Activated effector memory CD4-positive, alpha-beta T cell treated with Interleukin-2 at 50 U/mL for 16 hours (primary cell): ENCODE results near the gene ZNF341.

Experiments used
- DNase-seq: peaks from one replicate; pipeline ENCODE4 v3.0.0-alpha.2; 2020

The ZNF341 gene

GRCh38 chr20:33828326-33828844, 96.6 kb downstream of the ZNF341 start:
- no peak for DNase-seq

- DNase-seq: no peak
These were observed 97.3 kb downstream of the ZNF341 start for GRCh38 chr20:33828967-33829560.

- DNase-seq: no peak
These were observed 97.8 kb downstream of the ZNF341 start for GRCh38 chr20:33829636-33830035.

- no peak for DNase-seq
These were observed 98.6 kb downstream of the ZNF341 start for GRCh38 chr20:33830371-33830770.

GRCh38 chr20:33832103-33832804, 100.5 kb downstream of the ZNF341 start:
- no peak for DNase-seq

- no peak for DNase-seq
These were observed 101.5 kb downstream of the ZNF341 start for GRCh38 chr20:33833333-33833732.

GRCh38 chr20:33835615-33836172, 103.9 kb downstream of the ZNF341 start:
- no peak for DNase-seq

GRCh38 chr20:33836277-33836676, 104.5 kb downstream of the ZNF341 start:
- DNase-seq: no peak

- no peak for DNase-seq
These were observed 105.5 kb downstream of the ZNF341 start for GRCh38 chr20:33837096-33837830.

GRCh38 chr20:33838035-33838864, 106.5 kb downstream of the ZNF341 start:
- no peak for DNase-seq

GRCh38 chr20:33839591-33839990, 107.8 kb downstream of the ZNF341 start:
- no peak for DNase-seq

- no peak for DNase-seq
These were observed 108.4 kb downstream of the ZNF341 start for GRCh38 chr20:33840160-33840559.

GRCh38 chr20:33840759-33841435, 109.1 kb downstream of the ZNF341 start:
- DNase-seq: no peak

GRCh38 chr20:33841436-33841799, 109.6 kb downstream of the ZNF341 start:
- no peak for DNase-seq
